OCI-LY7 (cell line): Measurements from ENCODE around the gene GRPEL2. TPM values are rescaled to one million over a fixed set of nuclear protein-coding genes. Genes with fewer than 3 reads are reported as not detected.

ENCODE experiments used
- BruUV-seq: library from RNA; stranded (reverse); fragments of 400-500 nt; replicated peaks from 2 replicates; lab custom pipeline; 2021; lab: Mats Ljungman, UMichigan
- CTCF ChIA-PET: fragments of 300-600 bp; sonication (Branson Sonifier 250); formaldehyde crosslinking; loops from one replicate; lab custom pipeline; 2022; ENCODE audit warnings: antibody characterized with exemption; ENCODE audit not compliant: unreplicated experiment; lab: Charles Lee
- POLR2A ChIA-PET: fragments of 300-600 bp; sonication (Branson Sonifier 250); formaldehyde crosslinking; loops from one replicate; lab custom pipeline; 2022; ENCODE audit warnings: antibody characterized with exemption; lab: Charles Lee
- DNase-seq: peaks from one replicate; pipeline ENCODE4 v3.0.0-alpha.2; 2015; ENCODE audit warnings: low spot score
- H2AFZ ChIP-seq: fragments of 200-600 bp; sonication (generic), shearing (Covaris generic); 2 replicates; pipeline ENCODE4 v1.6.1; 2014; ENCODE audit warnings: mild to moderate bottlenecking, antibody characterized with exemption, low read length, moderate library complexity
- H3K27ac ChIP-seq: fragments of 200-600 bp; sonication (generic); 2 replicates; pipeline ENCODE4 v1.5.1; 2014; ENCODE audit warnings: mixed run types, low read depth, mild to moderate bottlenecking, moderate library complexity, low read length, inconsistent platforms; ENCODE audit not compliant: poor library complexity, severe bottlenecking
- H3K36me3 ChIP-seq: fragments of 200-600 bp; sonication (generic); 2 replicates; pipeline ENCODE4 v1.6.1; 2014; ENCODE audit warnings: mild to moderate bottlenecking, antibody characterized with exemption, low read length, moderate library complexity, mixed read lengths; ENCODE audit not compliant: insufficient read depth
- H3K4me1 ChIP-seq: fragments of 200-600 bp; sonication (generic); 2 replicates; pipeline ENCODE4 v1.5.1; 2014; ENCODE audit warnings: mild to moderate bottlenecking, low read length; ENCODE audit not compliant: insufficient read depth, poor library complexity, severe bottlenecking
- H3K4me2 ChIP-seq: fragments of 200-600 bp; sonication (generic); 2 replicates; pipeline ENCODE4 v1.6.1; 2014; ENCODE audit warnings: mild to moderate bottlenecking, low read length
- H3K4me3 ChIP-seq: fragments of 200-600 bp; sonication (generic); 2 replicates; pipeline ENCODE4 v1.5.1; 2014; ENCODE audit warnings: mild to moderate bottlenecking, low read depth, low read length; ENCODE audit not compliant: poor library complexity, severe bottlenecking
- H3K79me2 ChIP-seq: fragments of 200-600 bp; sonication (generic); 2 replicates; pipeline ENCODE4 v1.6.1; 2016; ENCODE audit warnings: low read depth, mild to moderate bottlenecking, low read length, moderate library complexity, mixed read lengths; ENCODE audit not compliant: insufficient read depth
- H3K9me2 ChIP-seq: fragments of 200-600 bp; sonication (generic); 2 replicates; pipeline ENCODE4 v1.6.1; 2016; ENCODE audit warnings: mild to moderate bottlenecking, low read length, mixed read lengths; ENCODE audit not compliant: insufficient read depth
- H3K9me3 ChIP-seq: fragments of 200-600 bp; sonication (generic); 2 replicates; pipeline ENCODE4 v1.6.1; 2014; ENCODE audit warnings: mild to moderate bottlenecking, mixed run types, low read length, mixed read lengths
- H4K20me1 ChIP-seq: fragments of 200-600 bp; sonication (generic); 2 replicates; pipeline ENCODE4 v1.6.1; 2014; ENCODE audit warnings: mild to moderate bottlenecking, antibody characterized with exemption, low read length, moderate library complexity, mixed read lengths; ENCODE audit not compliant: insufficient read depth
- CTCF ChIP-seq: fragments of 200-600 bp; sonication (generic); conservative IDR thresholded peaks from 2 replicates; pipeline ENCODE4 v1.5.1; 2014; ENCODE audit warnings: mild to moderate bottlenecking, antibody characterized with exemption, low read length, moderate library complexity, mixed read lengths
- EZH2phosphoT487 ChIP-seq: fragments of 200-600 bp; sonication (generic); IDR thresholded peaks from 2 replicates; pipeline ENCODE4 v1.6.1; 2018; ENCODE audit warnings: low read depth, borderline replicate concordance, mild to moderate bottlenecking, mixed run types, antibody characterized with exemption, low read length, moderate library complexity, mixed read lengths
- intact Hi-C: fragments of 100-400 bp; cut with micrococcal nuclease; formaldehyde crosslinking; loops from one replicate; pipeline ENCODE4 v1.10.0; 2022; ENCODE audit not compliant: unreplicated experiment
- total RNA-seq, 2 experiments: library from RNA; depleted of rRNA in 1 of 2; stranded (reverse); fragments of >200 nt in 1 of 2; shearing (Covaris generic) in 1 of 2; gene quantifications; 2 replicates each; pipeline ENCODE4 v1.2.3, GENCODE V29; 2014 to 2022

The GRPEL2 gene
- total RNA-seq, 2 experiments from 2014 or later: 28.3 to 41.5 TPM

GRCh38 chr5:149363358-149363757 is 18.1 kb downstream of the GRPEL2 start:
- BruUV-seq: no TSS peak
- intact Hi-C loops: no loop called here
- Histone ChIP-seq H3K9me3 (no peaks in the 10 kb centered on the region), H2AFZ (no peak overlapping the region), H3K4me3 (no peak overlapping the region), H3K4me1 (peaks cover 15% of the 10 kb centered on the region), H3K27ac (no peak overlapping the region), H3K36me3 (no peaks in the 10 kb centered on the region), H4K20me1 (peaks cover 3% of the 10 kb centered on the region; the same call in 1 of the 2 replicates), H3K79me2 (peaks cover 10% of the 10 kb centered on the region; the same call in 1 of the 2 replicates), H3K4me2 (no peak overlapping the region), H3K9me2 (no peaks in the 10 kb centered on the region)
- ChIA-PET POLR2A (interaction anchor here (12.6 kb wide), 1 partner anchor 19 kb away, joined by 183 read pairs; the partner anchor contains the start of gene GRPEL2), CTCF (interaction anchor here (1.1 kb wide), 1 partner anchor 10 kb away, joined by 3 read pairs; no protein-coding TSS in a partner anchor)
- DNase-seq: no peak
- TF ChIP-seq EZH2phosphoT487 (no peak), CTCF (no peak)

- H3K27ac ChIP-seq: no peak overlapping the region
- H3K36me3 ChIP-seq: no peaks in the 10 kb centered on the region
- no peaks in the 10 kb centered on the region for H3K9me3 ChIP-seq
- ChIA-PET CTCF (no interaction called here), POLR2A (interaction anchor here (12.6 kb wide), 1 partner anchor 19 kb away, joined by 183 read pairs; the partner anchor contains the start of gene GRPEL2)
- no peak overlapping the region for H2AFZ ChIP-seq
- no peak for DNase-seq
- no TSS peak for BruUV-seq
- H3K9me2 ChIP-seq: no peaks in the 10 kb centered on the region
- H3K79me2 ChIP-seq: peaks cover 5% of the 10 kb centered on the region; the same call in 1 of the 2 replicates
- peaks cover 1% of the 10 kb centered on the region; the same call in 1 of the 2 replicates for H4K20me1 ChIP-seq
- H3K4me1 ChIP-seq: peaks cover 10% of the 10 kb centered on the region
- intact Hi-C loops: no loop called here
- TF ChIP-seq CTCF (no peak), EZH2phosphoT487 (no peak)
- no peak overlapping the region for H3K4me3 ChIP-seq
- no peak overlapping the region for H3K4me2 ChIP-seq
Measured at GRCh38 chr5:149363936-149364335, 18.6 kb downstream of the GRPEL2 start.

- no TSS peak for BruUV-seq
- intact Hi-C loops: no loop called here
- ChIA-PET POLR2A (no interaction called here), CTCF (no interaction called here)
- Histone ChIP-seq H3K4me1 (peaks cover 5% of the 10 kb centered on the region), H2AFZ (no peak overlapping the region), H3K4me3 (no peak overlapping the region), H3K27ac (no peak overlapping the region), H3K36me3 (no peaks in the 10 kb centered on the region), H3K9me3 (no peaks in the 10 kb centered on the region), H3K4me2 (no peak overlapping the region), H3K9me2 (no peaks in the 10 kb centered on the region), H3K79me2 (no peaks in the 10 kb centered on the region), H4K20me1 (no peaks in the 10 kb centered on the region)
- TF ChIP-seq EZH2phosphoT487: no peak
- no peak for TF ChIP-seq CTCF
- DNase-seq: no peak
Measured at GRCh38 chr5:149364719-149365118, 19.4 kb downstream of the GRPEL2 start.
